Breast epithelium (tissue), 4 donors: ENCODE data around the gene INTS14. TPM values are rescaled to one million over a fixed set of nuclear protein-coding genes. Genes with fewer than 3 reads are reported as not detected.

Experiments used
- DNase-seq, 2 donors: peaks; one replicate each; pipeline ENCODE4 v3.0.0-alpha.2; 2019; ENCODE audit warnings: low spot score in 2 of 2
- H3K27ac ChIP-seq, 2 donors: fragments of 200-600 bp; sonication (generic) in 1 of 2; one replicate each; pipeline ENCODE4 v1.5.1; 2016 to 2019; ENCODE audit warnings: mild to moderate bottlenecking in 1 of 2
- H3K27me3 ChIP-seq, 2 donors: fragments of 200-600 bp; sonication (generic) in 1 of 2; one replicate each; pipeline versions ENCODE4 v1.5.1 to v1.6.0; 2017 to 2019; ENCODE audit warnings: control low read depth in 1 of 2, mild to moderate bottlenecking in 1 of 2
- H3K36me3 ChIP-seq: fragments of 200-600 bp; one replicate; pipeline ENCODE4 v1.5.1; 2019
- H3K4me1 ChIP-seq, 2 donors: fragments of 200-600 bp; sonication (generic); one replicate each; pipeline ENCODE4 v1.5.1; 2016 to 2019; ENCODE audit warnings: control low read depth in 1 of 2
- H3K4me3 ChIP-seq, 3 donors: fragments of 200-600 bp; sonication (generic); 1 replicate in 2 of 3; 2 replicates in 1 of 3; pipeline ENCODE4 v1.5.1; 2016 to 2019; ENCODE audit warnings: mild to moderate bottlenecking in 3 of 3, moderate library complexity in 2 of 3
- H3K9me3 ChIP-seq, 2 donors: fragments of 200-600 bp; sonication (generic) in 1 of 2; one replicate each; pipeline ENCODE4 v1.5.1; 2016 to 2019; ENCODE audit warnings: control low read depth in 1 of 2
- CTCF ChIP-seq, 3 donors: fragments of 450-650 bp; IDR thresholded peaks; one replicate each; pipeline ENCODE4 v1.5.1; 2016 to 2017; ENCODE audit warnings: antibody characterized with exemption in 3 of 3, mild to moderate bottlenecking in 3 of 3, moderate library complexity in 3 of 3
- POLR2A ChIP-seq: fragments of 450-650 bp; IDR thresholded peaks from one replicate; pipeline ENCODE4 v1.6.1; 2016; ENCODE audit warnings: antibody characterized with exemption, mild to moderate bottlenecking, moderate library complexity
- POLR2AphosphoS5 ChIP-seq, 3 donors: sonication (generic); formaldehyde crosslinking; IDR thresholded peaks; one replicate each; pipeline ENCODE4 v1.6.1; 2017; ENCODE audit warnings: antibody characterized with exemption in 3 of 3
- intact Hi-C: fragments of 100-400 bp; cut with DNase I; formaldehyde crosslinking; loops from one replicate; pipeline ENCODE4 v1.15.1; 2023; ENCODE audit warnings: low total_unique reads
- total RNA-seq, 3 donors: library from RNA; depleted of rRNA; stranded (reverse); fragments of >200 nt; gene quantifications; one replicate each; pipeline ENCODE4 v1.1.0, GENCODE V29; 2016

Gene INTS14
- total RNA-seq, 3 donors from 2014 or later, result 34.6 to 54.3 (median 37.7) TPM

- Histone ChIP-seq H3K36me3 (no peaks in the 10 kb centered on the region), H3K27me3 (no peaks in the 10 kb centered on the region), H3K4me3 (no peak overlapping the region), H3K4me1 (peaks cover 0 to 4% of the 10 kb centered on the region in 2 donors), H3K9me3 (no peaks in the 10 kb centered on the region), H3K27ac (no peak overlapping the region)
- TF ChIP-seq CTCF (IDR thresholded peaks at IDR 0.05) (no peak), POLR2AphosphoS5 (IDR thresholded peaks at IDR 0.05) (no peak), POLR2A (no peak)
- intact Hi-C loops, result no loop called here
- no peak for DNase-seq
These were observed 39.5 kb upstream of the INTS14 start for GRCh38 chr15:65650312-65651041.

DNA sequence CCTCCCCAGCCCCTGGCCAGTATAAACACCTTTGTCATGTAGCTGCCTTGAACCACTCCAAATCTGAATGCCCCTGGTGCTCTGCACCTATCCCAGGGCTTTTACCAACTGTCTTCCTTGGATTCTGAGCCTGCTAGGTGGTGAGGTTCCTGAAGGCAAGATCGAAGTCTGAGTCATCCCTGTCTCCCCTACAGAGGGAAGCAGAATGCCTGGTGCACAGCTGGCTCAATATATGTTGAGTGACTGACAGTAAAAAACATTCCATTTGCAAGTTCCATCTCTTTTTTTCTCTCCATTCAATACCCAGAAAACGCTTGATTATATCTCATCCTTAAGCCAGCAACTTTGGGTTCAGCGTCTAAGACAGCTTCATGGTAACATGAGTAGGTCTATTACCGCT, 35.6 kb upstream of the INTS14 start:
- H3K9me3 ChIP-seq, result no peaks in the 10 kb centered on the region
- DNase-seq, result no peak
- intact Hi-C loops, result loop anchor here (5.0 kb wide), 1 partner anchor 631 kb away; no protein-coding TSS in a partner anchor
- TF ChIP-seq POLR2A (no peak), POLR2AphosphoS5 (IDR thresholded peaks at IDR 0.05) (no peak), CTCF (IDR thresholded peaks at IDR 0.05) (no peak)
- no peaks in the 10 kb centered on the region for H3K27me3 ChIP-seq
- no peak overlapping the region for H3K27ac ChIP-seq
- no peak overlapping the region for H3K4me3 ChIP-seq
- no peaks in the 10 kb centered on the region for H3K36me3 ChIP-seq
- peaks cover 0 to under 1% of the 10 kb centered on the region in 2 donors for H3K4me1 ChIP-seq

- no peaks in the 10 kb centered on the region for H3K9me3 ChIP-seq
- TF ChIP-seq CTCF (IDR thresholded peaks at IDR 0.05), result no peak
- no peak for TF ChIP-seq POLR2A
- no peak for TF ChIP-seq POLR2AphosphoS5 (IDR thresholded peaks at IDR 0.05)
- H3K27me3 ChIP-seq, result no peaks in the 10 kb centered on the region
- no peaks in the 10 kb centered on the region for H3K36me3 ChIP-seq
- H3K27ac ChIP-seq, result no peak overlapping the region
- H3K4me1 ChIP-seq, result no peaks in the 10 kb centered on the region
- intact Hi-C loops, result loop anchor here (5.0 kb wide), 1 partner anchor 632 kb away; no protein-coding TSS in a partner anchor
- no peak for DNase-seq
- H3K4me3 ChIP-seq, result no peak overlapping the region
These were observed 34.5 kb upstream of the INTS14 start for GRCh38 chr15:65645392-65645791.

- DNase-seq, result no peak
- TF ChIP-seq POLR2A (no peak), POLR2AphosphoS5 (IDR thresholded peaks at IDR 0.05) (no peak), CTCF (IDR thresholded peaks at IDR 0.05) (no peak)
- Histone ChIP-seq H3K9me3 (no peaks in the 10 kb centered on the region), H3K36me3 (no peaks in the 10 kb centered on the region), H3K27ac (no peak overlapping the region), H3K4me3 (no peak overlapping the region), H3K27me3 (no peaks in the 10 kb centered on the region), H3K4me1 (no peaks in the 10 kb centered on the region)
- intact Hi-C loops, result no loop called here
These were observed 33.4 kb upstream of the INTS14 start for GRCh38 chr15:65644282-65644681.

GRCh38 chr15:65642594-65642993, 31.7 kb upstream of the INTS14 start:
- no peak for DNase-seq
- Histone ChIP-seq H3K36me3 (no peaks in the 10 kb centered on the region), H3K4me1 (no peaks in the 10 kb centered on the region), H3K27me3 (no peaks in the 10 kb centered on the region), H3K9me3 (no peaks in the 10 kb centered on the region), H3K27ac (no peak overlapping the region), H3K4me3 (no peak overlapping the region)
- no peak for TF ChIP-seq POLR2A
- no peak for TF ChIP-seq CTCF (IDR thresholded peaks at IDR 0.05)
- TF ChIP-seq POLR2AphosphoS5 (IDR thresholded peaks at IDR 0.05), result no peak
- intact Hi-C loops, result no loop called here
